OCI-LY3 (cell line): Measurements from ENCODE around the gene EPS15.

ENCODE experiments used
- H2AFZ ChIP-seq: fragments of 200-600, 300-600 bp; shearing (Covaris generic); 2 replicates; pipeline ENCODE4 v1.6.0; 2014; ENCODE audit warnings: antibody characterized with exemption, low read depth, low read length
- H3K27ac ChIP-seq: fragments of 200-600, 300-600 bp; sonication (generic); 2 replicates; pipeline ENCODE4 v1.5.1; 2014; ENCODE audit warnings: mild to moderate bottlenecking, low read length, moderate library complexity, mixed read lengths
- H3K27me3 ChIP-seq: fragments of 200-600, 300-600 bp; sonication (generic); 2 replicates; pipeline ENCODE4 v1.6.1; 2014; ENCODE audit warnings: low read depth, low read length, mixed read lengths
- H3K36me3 ChIP-seq: fragments of 200-600, 300-600 bp; sonication (generic); replicated peaks from 2 replicates; pipeline ENCODE3; 2014; ENCODE audit warnings: low read depth, low read length, mixed read lengths
- H3K4me1 ChIP-seq: fragments of 300-600, 200-600 bp; sonication (generic); 2 replicates; pipeline ENCODE4 v1.6.1; 2014; ENCODE audit warnings: low read length, mixed read lengths
- H3K4me2 ChIP-seq: fragments of 200-600, 300-600 bp; sonication (generic); 2 replicates; pipeline ENCODE4 v1.6.1; 2014; ENCODE audit warnings: low read length, mixed read lengths
- H3K4me3 ChIP-seq: fragments of 300-600, 200-600 bp; sonication (generic); 2 replicates; pipeline ENCODE4 v1.5.1; 2014; ENCODE audit warnings: antibody characterized with exemption, mild to moderate bottlenecking, low read length, moderate library complexity
- H3K79me2 ChIP-seq: fragments of 300-600, 200-600 bp; shearing (Covaris generic); 2 replicates; pipeline ENCODE4 v1.6.1; 2014; ENCODE audit warnings: mild to moderate bottlenecking, low read length, mixed read lengths
- H3K9ac ChIP-seq: fragments of 300-600, 200-600 bp; shearing (Covaris generic); 2 replicates; pipeline ENCODE4 v1.6.0; 2014; ENCODE audit warnings: mild to moderate bottlenecking, low read length, moderate library complexity
- H3K9me3 ChIP-seq: fragments of 200-600, 300-600 bp; shearing (Covaris generic); 2 replicates; pipeline ENCODE4 v1.6.1; 2014; ENCODE audit warnings: low read length, mixed read lengths; ENCODE audit not compliant: insufficient read depth
- H4K20me1 ChIP-seq: fragments of 200-600, 300-600 bp; sonication (generic); 2 replicates; pipeline ENCODE4 v1.6.1; 2016; ENCODE audit warnings: low read length, mixed read lengths; ENCODE audit not compliant: insufficient read depth
- CTCF ChIP-seq: fragments of 200-600, 300-600 bp; sonication (generic); IDR thresholded peaks from 2 replicates; pipeline ENCODE4 v1.5.1; 2014; ENCODE audit warnings: antibody characterized with exemption, low read length, low read depth
- EZH2phosphoT487 ChIP-seq: fragments of 200-600 bp; shearing (Covaris generic); IDR thresholded peaks from 2 replicates; pipeline ENCODE4 v1.6.1; 2018; ENCODE audit warnings: antibody characterized with exemption, mixed run types, low read depth

EPS15 gene

GRCh38 chr1:51555866-51556619 lies 37.0 kb upstream of the EPS15 start:
- Histone ChIP-seq H3K36me3 (no peaks in the 10 kb centered on the region), H3K79me2 (no peaks in the 10 kb centered on the region), H3K9me3 (peaks cover 6% of the 10 kb centered on the region; the same call in 1 of the 2 replicates), H4K20me1 (no peaks in the 10 kb centered on the region), H3K27me3 (no peaks in the 10 kb centered on the region), H3K4me2 (no peak overlapping the region), H3K4me3 (no peak overlapping the region), H3K9ac (no peak overlapping the region), H3K27ac (no peak overlapping the region), H2AFZ (no peak overlapping the region), H3K4me1 (peaks cover 43% of the 10 kb centered on the region)
- no peak for TF ChIP-seq EZH2phosphoT487

GRCh38 chr1:51553911-51554310 lies 34.8 kb upstream of the EPS15 start:
- Histone ChIP-seq H3K9ac (no peak overlapping the region), H3K4me1 (peaks cover 48% of the 10 kb centered on the region), H2AFZ (0 out of 2 replicates have a peak overlapping the region, but pooled peaks have one; percentile 34), H3K27ac (no peak overlapping the region; the same call in 1 of the 2 replicates), H3K36me3 (no peaks in the 10 kb centered on the region), H4K20me1 (no peaks in the 10 kb centered on the region), H3K4me2 (peak overlapping the region; percentile 32), H3K27me3 (no peaks in the 10 kb centered on the region), H3K79me2 (no peaks in the 10 kb centered on the region), H3K9me3 (peaks cover 6% of the 10 kb centered on the region; the same call in 1 of the 2 replicates), H3K4me3 (no peak overlapping the region)
- TF ChIP-seq CTCF, result no peak
- no peak for TF ChIP-seq EZH2phosphoT487

- Histone ChIP-seq H3K79me2 (no peaks in the 10 kb centered on the region), H3K27me3 (no peaks in the 10 kb centered on the region), H3K4me3 (no peak overlapping the region), H3K36me3 (no peaks in the 10 kb centered on the region), H3K4me2 (no peak overlapping the region), H3K9ac (no peak overlapping the region), H3K27ac (no peak overlapping the region), H4K20me1 (no peaks in the 10 kb centered on the region), H2AFZ (no peak overlapping the region), H3K4me1 (peaks cover 43% of the 10 kb centered on the region), H3K9me3 (peaks cover 6% of the 10 kb centered on the region; the same call in 1 of the 2 replicates)
- no peak for TF ChIP-seq EZH2phosphoT487
- no peak for TF ChIP-seq CTCF
Observed at GRCh38 chr1:51552929-51553807, 34.1 kb upstream of the EPS15 start.

GRCh38 chr1:51551848-51552296 lies 32.8 kb upstream of the EPS15 start:
- no peak for TF ChIP-seq CTCF
- no peak for TF ChIP-seq EZH2phosphoT487
- Histone ChIP-seq H3K27ac (peak overlapping the region; percentile 37; the same call in 1 of the 2 replicates), H3K27me3 (no peaks in the 10 kb centered on the region), H3K9ac (no peak overlapping the region), H3K79me2 (no peaks in the 10 kb centered on the region), H4K20me1 (no peaks in the 10 kb centered on the region), H3K9me3 (peaks cover 6% of the 10 kb centered on the region; the same call in 1 of the 2 replicates), H3K4me1 (peaks cover 34% of the 10 kb centered on the region), H3K36me3 (no peaks in the 10 kb centered on the region), H3K4me3 (no peak overlapping the region), H3K4me2 (peak overlapping the region; percentile 28), H2AFZ (peak overlapping the region; percentile 39)
